Astrocyte (in vitro differentiated cells and primary cell): ENCODE results near the gene NEK7.

Experiments
- CTCF ChIP-seq: IDR thresholded peaks from 2 replicates; pipeline ENCODE4 v1.5.1; 2011; ENCODE audit warnings: low read depth, mild to moderate bottlenecking, inconsistent platforms, low read length, moderate library complexity; ENCODE audit not compliant: insufficient read depth
- EZH2 ChIP-seq: IDR thresholded peaks from 2 replicates; pipeline ENCODE4 v1.6.1; 2012; ENCODE audit warnings: mild to moderate bottlenecking, low read length, inconsistent platforms; ENCODE audit not compliant: insufficient read depth

GRCh38 chr1:198196630-198197029 is 39.8 kb downstream of the NEK7 start:
- TF ChIP-seq CTCF (no peak), EZH2 (no peak)
